Embryonic facial prominence (tissue), 1 donor: Measurements from ENCODE around the gene CTRL.
A peak's percentile ranks its signal among the peaks of the same experiment; 100 is the strongest.
"Not testable (repeated sequence)": the region's sequence is repeated elsewhere in the genome, so short reads cannot be mapped to it uniquely, and the experiment has no call there.

Source experiments
- DNase-seq: peaks from one replicate; pipeline ENCODE4 v3.0.0-alpha.2; 2016; ENCODE audit errors: extremely low spot score

Gene CTRL

DNA sequence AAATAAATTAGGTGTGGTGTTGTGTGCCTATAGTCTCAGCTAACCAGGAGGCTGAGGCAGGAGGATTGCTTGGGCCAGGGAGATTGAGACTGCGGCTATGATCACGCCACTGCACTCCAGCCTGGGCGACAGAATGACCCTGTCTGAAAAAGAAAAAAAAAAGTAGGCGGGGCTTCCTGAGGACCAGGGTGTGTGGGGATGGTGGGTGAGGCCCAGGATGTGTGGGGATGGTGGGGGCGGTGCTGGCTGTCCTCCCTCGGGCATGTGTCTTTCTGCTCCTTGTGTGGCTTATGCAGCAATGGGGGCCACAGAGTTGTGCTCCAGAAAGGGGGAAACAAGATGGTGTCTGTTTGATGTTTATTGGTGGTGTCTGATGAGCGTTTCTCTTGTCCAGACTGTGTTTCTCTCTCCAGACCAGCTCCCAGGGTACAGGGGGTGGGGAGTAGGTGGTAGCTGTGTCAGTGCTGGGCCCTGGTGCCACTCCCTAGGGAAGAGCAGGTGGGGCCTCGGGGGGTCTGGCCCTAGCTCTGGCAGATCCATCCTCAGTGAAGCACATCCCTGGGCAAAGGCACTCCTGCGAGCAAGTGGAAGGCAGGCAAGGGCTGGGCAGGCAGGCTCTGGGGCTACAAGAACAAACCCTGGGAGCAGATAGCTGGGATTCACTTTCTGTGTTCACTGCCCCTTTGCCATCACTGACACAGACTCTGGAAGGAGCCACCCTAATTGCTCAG lies 10.0 kb upstream of the CTRL start:
- no peak for DNase-seq

DNA sequence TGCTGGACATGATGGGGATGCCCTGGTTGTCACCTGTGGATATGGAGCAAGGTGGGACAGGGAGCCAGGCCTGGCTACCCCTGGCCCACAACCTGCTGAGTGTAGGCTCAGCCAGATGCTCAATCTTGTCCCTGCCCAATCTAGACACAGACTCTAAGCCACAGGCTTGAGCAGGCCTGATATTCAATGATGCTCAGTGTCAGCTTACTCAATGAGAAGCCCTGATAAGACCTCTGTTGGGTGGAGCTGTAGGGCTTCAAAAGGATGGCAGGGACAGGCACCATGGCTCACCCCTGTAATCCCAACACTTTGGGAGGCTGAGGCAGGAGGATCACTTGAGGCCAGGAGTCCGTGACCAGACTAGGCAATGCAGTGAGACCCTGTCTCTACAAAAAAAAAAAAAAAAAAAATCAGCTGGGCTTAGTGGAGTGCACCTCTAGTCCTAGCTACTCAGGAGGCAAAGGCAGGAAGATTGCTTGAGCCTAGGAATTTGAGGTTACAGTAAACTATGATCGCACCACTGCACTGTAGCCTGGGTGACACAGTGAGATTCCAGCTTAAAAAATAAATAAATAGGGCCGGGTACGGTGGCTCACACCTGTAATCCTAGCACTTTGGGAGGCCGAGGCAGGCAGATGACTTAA lies 8.9 kb upstream of the CTRL start:
- DNase-seq: no peak

DNA sequence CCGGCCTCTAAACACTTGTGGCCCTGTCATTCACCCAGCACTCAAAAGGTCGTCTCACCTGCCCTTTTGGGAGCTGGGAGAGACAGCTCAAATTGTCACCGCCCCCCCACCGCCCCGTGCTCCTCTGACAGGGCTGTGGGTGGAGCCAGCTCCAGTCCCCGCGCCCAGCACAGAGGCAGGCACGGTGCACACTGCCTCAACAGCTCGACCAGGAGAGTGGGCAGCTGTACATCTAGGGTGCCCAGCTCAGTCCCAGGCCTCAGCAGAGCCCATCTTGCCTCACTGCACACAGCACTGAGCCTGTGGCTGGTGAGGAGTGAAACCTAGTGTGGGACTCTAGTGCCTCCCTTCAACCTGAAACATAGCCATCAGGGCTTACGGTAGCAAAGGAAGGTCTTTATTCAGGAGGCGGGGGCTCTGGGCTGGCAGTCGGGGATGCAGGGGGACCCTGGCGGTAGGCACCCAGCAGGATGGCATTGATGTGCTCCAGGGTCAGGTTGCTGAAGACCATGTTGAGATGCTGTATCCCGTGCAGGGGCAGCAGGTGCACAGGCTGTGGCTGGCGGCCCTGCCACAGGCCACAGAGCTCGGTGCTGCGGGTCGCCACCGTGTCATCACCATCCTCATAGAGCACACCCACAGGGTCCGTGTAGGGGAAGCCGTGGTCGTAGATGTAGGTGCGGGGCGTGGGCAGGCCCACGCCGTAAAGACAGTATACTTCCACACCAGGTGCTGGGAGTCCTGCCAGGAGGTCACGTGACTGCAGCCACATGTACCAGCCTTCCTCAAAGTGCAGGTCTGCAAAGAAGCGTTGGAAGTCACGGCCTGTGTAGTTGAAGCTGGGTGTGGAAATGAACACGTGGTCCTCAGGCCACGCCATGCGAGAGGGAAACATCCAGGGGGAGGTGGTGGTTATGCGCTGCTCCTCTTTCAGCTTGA lies 8.1 kb upstream of the CTRL start:
- no peak for DNase-seq

DNA sequence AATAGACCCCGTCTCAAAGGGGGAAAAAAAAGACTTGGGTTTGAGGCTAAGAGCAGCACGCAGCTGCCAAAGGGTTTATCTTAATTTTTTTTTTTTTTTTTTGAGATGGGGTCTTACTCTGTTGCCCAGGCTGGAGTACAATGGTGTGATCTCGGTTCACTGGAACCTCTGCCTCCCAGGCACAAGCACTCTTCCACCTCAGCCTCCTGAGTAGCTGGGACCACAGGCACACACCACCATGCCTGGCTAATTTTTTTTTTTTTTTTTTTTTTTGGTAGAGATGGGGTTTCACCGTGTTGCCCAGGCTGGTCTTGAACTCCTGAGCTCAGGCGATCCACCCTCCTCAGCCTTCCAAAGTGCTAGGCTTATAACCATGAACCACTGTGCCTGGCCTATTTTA lies 6.1 kb upstream of the CTRL start:
- not testable (repeated sequence) for DNase-seq

DNA sequence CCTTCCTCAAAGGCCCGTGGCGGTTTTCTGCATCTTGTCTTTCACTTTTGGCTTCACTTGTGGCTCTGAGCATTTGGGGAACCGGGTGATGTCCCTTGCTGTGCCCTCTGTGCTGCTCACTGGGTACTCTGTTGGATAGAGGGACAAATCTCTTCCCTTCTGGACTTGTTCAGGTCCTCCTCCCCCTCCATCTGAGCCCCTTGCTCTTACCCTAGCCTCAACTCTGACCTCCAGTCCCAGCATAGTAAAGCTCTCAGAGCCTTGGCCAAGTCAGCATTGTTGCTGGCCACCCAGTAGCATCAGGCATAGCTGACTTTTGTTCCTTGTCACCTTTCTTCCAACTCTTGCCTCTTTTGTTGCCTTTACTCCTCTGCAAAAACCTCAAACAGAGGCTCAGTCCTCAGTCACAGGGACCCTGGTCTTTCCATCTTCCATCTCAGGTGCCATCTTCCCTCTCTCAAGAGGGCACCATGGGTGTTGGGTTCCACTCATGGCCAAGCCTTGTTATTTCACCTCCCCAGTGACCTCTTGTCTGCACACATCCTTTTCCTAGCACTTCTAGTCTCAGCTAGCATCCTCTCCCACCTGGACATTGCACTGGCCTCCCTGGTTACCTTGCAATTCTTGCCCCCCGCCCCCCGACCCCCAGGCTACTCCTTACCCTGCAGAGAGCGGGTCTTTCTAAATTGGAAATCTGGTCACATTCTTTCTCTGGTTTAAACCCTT lies 5.4 kb upstream of the CTRL start:
- DNase-seq: peak; percentile 14

DNA sequence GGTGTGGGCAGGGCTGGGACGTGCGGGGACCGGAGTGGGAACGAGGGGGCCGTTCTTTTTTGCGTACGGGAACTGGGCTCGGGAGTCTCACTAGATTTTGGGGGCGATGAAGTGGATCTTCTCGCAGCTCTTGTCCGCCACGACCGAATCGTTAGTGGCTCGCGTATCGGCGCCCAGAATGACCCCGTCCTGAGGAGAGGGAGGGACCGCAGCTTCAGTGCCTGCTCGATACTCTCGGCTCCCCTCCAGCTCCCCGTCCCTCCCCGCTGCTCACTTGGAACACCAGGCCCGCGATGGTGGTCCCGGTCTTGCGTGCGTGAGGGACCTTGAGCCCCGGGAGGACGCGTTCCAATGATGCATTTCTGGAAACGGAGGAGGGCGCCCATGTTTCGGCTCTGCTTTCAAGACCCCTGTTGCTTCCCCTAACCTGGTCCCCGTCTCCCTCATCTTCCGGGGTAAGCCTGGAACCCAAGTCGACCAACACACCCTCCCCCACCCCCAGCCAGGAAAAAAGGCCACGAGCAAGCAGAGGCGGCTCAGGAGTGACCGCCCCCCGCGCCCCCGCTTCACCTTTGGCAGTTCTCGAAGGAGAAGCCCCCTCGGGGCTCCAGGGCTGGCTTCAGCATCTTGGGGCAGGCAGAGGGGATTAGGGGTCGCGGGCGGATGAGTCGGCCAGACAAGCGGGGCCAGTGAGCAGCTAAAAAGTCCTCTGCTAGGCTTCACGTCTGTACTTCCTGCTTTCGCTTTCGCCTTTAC lies 4.6 kb upstream of the CTRL start, which contains the start of gene PSMB10:
Gene PSMB10, minus strand, starts transcription at position 727 of the 756 bp plus-strand sequence. Its CDS starts 101 bp downstream, at position 626.
- DNase-seq: no peak

DNA sequence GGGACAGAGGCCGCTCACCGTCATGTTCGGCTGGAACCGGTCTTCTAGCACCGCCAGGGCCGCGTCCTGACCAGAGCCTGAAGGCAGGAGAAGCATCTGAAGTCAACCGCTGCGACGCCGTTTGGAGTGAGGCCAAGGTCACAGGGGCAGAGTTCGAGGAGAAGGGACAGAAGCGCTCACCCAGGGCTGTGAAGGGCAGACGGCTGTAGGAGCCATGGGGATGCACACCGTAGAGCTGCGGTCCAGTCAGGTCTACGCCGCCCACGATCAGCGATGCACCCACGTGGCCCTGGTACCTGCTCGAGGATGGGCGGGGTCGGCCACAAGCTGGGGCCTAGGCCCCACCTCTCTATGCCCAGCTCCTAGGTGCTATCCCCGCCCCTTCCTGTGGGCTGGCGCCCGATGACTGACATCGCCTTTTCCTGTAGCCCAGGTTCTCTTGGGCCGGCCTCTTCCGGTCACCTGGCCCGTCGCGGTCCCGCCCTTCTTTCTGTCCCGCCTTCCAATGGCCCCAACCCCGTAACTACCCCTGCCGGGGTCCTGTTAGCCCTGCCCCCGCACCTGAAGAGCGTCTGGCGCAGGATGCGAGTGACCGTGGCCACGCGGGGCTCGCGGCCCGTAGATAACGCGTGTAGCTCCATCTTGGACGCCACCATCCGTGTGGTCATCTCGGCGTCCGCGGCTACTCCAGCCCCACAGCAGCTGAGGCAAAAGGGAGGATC lies 3.9 kb upstream of the CTRL start:
- peak; percentile 89 for DNase-seq

DNA sequence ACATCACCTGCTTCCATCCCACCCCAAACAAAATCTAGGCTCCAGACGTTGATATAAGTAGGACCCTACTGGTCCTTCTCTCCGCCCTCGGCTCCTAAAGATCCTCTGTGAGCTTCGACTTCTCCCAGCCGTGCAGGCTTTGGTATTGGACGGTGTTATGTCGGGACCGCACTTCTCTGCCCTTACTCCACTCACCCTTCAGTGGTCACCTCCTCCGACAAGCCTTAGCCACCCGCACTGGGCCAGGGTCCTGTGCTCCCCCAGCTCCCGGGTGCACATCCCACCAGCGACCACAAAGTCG lies 3.4 kb upstream of the CTRL start:
- DNase-seq: no peak

DNA sequence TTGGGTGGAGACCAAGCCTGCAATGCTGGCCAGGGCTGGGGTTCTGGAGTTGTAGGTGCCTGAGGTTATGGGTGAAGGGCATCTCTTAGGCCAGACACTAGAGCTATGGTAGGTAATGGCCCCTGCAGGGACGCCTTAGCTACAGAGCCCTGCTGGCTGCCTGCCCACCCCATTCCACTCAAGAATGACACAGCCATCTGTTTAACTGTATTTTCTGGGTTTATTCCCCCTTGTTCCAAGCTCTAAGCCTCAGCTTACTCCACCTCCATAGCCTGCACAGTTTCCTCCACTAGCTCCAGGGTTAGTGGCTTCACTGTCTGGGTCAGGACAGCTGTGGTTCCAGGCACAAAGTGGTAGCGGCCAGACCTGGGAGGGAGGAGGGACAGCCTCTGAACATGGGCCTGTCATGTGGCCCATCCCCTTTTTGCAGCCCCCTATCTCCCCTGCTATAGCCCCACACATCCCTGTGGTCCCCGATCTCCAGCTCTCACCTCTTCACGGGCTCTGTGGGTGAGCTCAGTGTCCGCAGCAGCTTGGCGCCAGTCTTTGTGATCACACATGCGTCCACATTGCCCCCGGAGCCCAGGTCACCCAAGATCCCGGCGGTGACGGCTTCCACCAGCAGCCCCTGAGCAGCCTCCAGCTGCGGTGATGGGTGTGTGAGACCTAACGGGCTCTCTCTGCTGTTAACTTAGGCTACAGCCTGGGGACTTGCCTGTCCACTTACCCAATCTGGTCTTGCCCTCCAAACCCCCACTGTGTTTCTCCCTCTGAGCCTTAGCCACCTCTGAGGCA lies 2.8 kb upstream of the CTRL start:
- DNase-seq: no peak

DNA sequence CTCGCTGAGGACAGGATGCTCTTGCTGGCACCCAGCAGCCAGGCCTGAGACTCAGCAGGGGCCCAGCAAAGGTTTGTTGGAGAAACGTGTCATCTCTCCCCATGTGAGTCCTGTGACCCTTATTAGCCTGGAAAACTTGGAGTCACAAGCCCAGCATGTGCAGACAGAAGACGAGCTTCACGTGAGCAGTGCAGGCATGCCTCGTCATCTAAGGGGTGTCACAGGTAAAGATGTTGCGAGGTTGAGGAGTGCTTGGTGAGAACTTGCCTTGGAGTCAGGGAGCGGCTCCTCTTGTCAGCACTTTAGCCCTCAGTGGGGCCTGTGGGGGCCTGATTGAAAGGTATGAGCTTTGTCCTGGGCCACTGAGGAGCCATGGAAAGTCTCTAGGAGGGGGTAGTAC lies 2.1 kb upstream of the CTRL start:
- no peak for DNase-seq

DNA sequence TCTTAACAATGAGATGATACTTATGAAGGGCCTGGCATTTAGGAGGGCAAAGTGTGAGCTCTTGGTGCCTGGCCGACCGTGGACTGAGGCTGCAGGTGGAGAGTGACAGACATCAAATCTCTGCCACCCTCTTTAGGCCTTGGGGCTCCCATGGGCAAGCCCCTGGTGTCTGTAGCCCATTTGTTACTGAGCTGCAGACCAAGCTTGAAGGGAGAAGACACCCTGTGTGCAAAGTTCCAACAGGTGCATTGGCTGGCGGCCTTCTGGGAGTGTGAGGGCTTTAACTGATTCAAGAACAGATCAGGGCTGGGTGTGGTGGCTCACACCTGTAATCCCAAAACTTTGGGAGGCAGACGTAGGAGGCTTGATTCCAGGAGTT lies 789 bp upstream of the CTRL start:
- no peak for DNase-seq

DNA sequence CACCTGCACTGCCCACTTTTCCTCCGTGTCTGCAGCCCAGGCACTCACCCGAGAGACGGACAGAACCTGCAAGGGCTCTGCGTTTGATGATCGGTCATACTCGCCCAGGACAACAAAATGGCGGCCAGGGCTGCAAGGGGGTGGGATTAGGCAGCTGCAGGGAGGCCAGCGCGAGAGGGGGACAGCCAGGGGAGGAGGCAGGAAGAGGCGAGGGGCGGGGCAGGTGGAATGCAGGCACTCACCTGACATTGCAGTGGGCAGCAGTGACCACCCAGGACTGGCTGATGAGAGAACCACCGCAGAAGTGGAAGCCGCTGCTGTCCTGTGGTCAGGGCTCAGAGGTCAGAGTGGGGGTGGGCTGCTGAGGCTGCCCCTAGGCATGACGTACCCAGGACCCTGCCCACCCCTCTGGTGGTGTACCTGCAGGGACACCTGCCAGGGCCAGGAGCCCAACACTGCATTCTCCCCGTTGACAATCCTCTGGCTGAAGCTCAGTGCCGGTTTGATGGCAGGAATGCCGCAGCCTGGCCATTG lies 917 bp downstream of the CTRL start:
- DNase-seq: no peak

DNA sequence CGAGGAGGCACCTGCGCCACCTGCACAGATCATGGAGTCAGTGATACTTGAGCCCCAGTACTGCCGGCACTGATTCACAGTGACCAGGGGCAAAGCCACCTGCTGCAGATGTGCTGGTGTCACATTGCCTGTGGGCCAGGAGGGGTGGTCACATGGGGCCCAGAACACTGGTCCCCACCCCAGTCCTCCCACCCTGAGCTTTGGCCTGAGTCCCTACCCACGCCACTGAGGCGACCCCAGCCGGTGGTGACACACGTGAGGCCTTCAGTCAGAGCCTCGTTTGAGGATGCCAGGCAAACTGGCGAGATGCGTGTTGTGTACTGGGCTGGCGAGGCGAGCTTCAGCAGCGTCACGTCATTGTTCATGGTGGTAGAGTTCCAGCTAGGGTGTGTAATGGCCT lies 1.5 kb downstream of the CTRL start:
- DNase-seq: no peak

DNA sequence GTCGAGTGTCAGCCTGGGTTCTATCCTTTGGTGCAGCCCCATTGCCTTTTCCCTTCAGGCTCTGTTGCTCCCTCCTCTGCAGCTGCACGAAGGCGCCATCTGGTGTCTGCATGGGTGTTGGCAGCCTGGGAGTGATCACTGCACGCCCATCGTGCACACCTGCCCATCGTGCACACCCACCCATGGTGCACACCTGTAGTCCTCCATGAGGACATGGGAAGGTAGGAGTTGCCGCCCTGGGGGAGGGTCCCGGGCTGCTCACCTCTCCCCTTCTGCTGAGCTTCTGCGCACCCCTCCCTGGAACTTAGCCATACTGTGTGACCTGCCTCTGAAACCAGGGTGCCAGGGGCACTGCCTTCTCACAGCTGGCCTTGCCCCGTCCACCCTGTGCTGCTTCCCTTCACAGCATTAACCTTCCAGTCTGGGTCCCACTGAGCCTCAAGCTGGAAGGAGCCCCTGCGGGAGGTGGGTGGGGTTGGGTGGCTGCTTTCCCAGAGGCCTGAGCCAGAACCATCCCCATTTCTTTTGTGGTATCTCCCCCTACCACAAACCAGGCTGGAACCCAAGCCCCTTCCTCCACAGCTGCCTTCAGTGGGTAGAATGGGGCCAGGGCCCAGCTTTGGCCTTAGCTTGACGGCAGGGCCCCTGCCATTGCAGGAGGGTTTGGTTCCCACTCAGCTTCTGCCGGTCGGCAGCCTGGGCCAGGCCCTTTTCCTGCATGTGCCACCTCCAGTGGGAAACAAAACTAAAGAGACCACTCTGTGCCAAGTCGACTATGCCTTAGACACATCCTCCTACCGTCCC lies 2.9 kb downstream of the CTRL start:
- DNase-seq: no peak

DNA sequence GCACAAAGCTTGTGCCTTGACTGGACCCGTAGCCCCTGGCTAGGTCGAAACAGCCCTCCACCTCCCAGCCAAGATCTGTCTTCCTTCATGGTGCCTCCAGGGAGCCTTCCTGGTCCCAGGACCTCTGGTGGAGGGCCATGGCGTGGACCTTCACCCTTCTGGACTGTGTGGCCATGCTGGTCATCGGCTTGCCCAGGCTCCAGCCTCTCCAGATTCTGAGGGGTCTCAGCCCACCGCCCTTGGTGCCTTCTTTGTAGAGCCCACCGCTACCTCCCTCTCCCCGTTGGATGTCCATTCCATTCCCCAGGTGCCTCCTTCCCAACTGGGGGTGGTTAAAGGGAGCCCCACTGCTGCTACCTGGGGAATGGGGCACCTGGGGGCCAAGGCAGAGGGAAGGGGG lies 3.5 kb downstream of the CTRL start:
- DNase-seq: no peak

DNA sequence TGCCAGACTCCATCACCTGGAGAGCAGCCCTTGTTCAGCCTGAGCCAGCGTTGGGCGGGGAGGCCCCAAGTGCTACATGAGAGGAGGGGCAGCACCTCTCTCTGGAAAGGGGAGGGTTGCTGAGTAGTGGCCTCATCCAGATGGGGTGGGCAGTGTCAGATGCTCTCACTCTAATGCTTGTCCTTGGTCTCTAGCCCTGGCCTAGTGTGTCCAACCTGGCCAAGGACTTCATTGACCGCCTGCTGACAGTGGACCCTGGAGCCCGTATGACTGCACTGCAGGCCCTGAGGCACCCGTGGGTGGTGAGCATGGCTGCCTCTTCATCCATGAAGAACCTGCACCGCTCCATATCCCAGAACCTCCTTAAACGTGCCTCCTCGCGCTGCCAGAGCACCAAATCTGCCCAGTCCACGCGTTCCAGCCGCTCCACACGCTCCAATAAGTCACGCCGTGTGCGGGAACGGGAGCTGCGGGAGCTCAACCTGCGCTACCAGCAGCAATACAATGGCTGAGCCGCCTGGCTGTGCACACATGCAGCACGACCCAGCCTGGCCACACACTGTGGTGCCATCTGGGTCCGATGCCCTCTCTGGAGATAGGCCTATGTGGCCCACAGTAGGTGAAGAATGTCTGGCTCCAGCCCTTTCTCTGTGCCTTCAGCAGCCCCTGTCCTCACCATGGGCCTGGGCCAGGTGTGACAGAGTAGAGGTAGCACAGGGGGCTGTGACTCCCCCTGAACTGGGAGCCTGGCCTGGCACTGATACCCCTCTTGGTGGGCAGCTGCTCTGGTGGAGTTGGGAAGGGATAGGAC lies 4.3 kb downstream of the CTRL start:
- no peak for DNase-seq

DNA sequence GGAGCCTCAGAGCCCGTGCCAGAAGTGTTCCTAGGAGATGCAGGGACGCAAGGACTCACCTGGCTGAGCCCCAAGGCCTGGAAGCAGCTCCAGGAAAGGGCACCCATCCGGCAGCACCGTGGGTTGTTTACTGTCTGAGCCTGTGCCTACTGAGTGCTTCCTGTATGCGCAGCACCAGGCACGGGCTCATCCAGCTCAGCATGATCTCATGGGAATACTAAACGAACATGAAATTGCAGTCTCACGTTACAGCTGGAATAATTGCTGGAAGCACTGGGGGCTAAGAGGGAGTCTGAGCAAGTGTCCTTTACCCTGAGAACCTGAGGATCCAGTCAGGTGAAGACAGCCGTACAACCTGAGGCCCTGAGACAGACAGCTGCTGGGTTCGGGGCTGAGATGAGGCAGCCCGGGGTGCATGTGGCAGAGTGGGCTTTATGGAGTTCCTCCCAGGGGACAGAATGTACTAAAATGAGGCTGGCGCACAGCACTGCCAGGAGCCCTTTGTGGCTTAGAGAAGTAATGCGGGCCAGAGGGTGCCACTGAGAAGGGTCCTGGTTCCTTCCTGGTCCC lies 5.4 kb downstream of the CTRL start:
- DNase-seq: no peak
